ENCODE data around the gene GPC6. TPM values are rescaled to one million over a fixed set of nuclear protein-coding genes. Genes with fewer than 3 reads are reported as not detected.

Gene GPC6
- polyA plus RNA-seq, 1 of the 3 experiments (the other 2 are of a cell fraction): 6.7 TPM

GRCh38 chr13:93549326-93550005, 322.9 kb downstream of the GPC6 start:
- WGBS (ENCODE audit: low lambda C conversion rate): 89% methylated on average over 4 of the region's 4 CpGs
- H3K36me3 ChIP-seq (replicated peaks in 1 of 2; ENCODE audit: control insufficient read depth in 1 of 2, insufficient read depth in 2 of 2, low read length in 1 of 2): no peaks in the 10 kb centered on the region
- no peak overlapping the region for H3K4me2 ChIP-seq
- POLR2A ChIA-PET: no interaction called here
- H3K4me3 ChIP-seq (ENCODE audit: low read depth in 2 of 2, low read length in 1 of 2): no peak overlapping the region
- H3K79me2 ChIP-seq (ENCODE audit: insufficient read depth): no peaks in the 10 kb centered on the region
- H2AFZ ChIP-seq (ENCODE audit: low read depth): no peak overlapping the region
- no peaks in the 10 kb centered on the region for H3F3A ChIP-seq (replicated peaks; ENCODE audit: insufficient read depth)
- TF ChIP-seq RXRA (IDR thresholded peaks at IDR 0.05; ENCODE audit: borderline replicate concordance, low read depth) (no peak), FOXM1 (IDR thresholded peaks at IDR 0.05; ENCODE audit: low read depth) (no peak), YY1 (IDR thresholded peaks at IDR 0.05; ENCODE audit: low read depth) (no peak), FOSL2 (IDR thresholded peaks at IDR 0.05; ENCODE audit: borderline replicate concordance, low read depth) (no peak), MXI1 (IDR thresholded peaks at IDR 0.05; ENCODE audit: low read depth, low read length) (no peak), EP300 (IDR thresholded peaks at IDR 0.05; ENCODE audit: borderline replicate concordance in 1 of 2, low read depth in 1 of 2, low read length in 1 of 2) (no peak), RFX5 (IDR thresholded peaks at IDR 0.05; ENCODE audit: low read length) (no peak), SIN3A (IDR thresholded peaks at IDR 0.05; ENCODE audit: borderline replicate concordance, low read depth, low read length) (no peak), TEAD4 (IDR thresholded peaks at IDR 0.05; ENCODE audit: borderline replicate concordance, insufficient read depth) (no peak), TAF1 (IDR thresholded peaks at IDR 0.05; ENCODE audit: borderline replicate concordance, low read depth, low read length) (no peak), RAD21 (IDR thresholded peaks at IDR 0.05; ENCODE audit: low read length) (no peak)
- 0 out of 2 replicates have a peak, but pooled peaks cover 2% of the 10 kb centered on the region for H3K9me2 ChIP-seq
- CTCF ChIA-PET: no interaction called here
- H4K20me1 ChIP-seq (ENCODE audit: insufficient read depth): no peaks in the 10 kb centered on the region
- H3K27ac ChIP-seq (ENCODE audit: low read depth in 2 of 2, low read length in 1 of 2): no peak overlapping the region
- H3K27me3 ChIP-seq (ENCODE audit: insufficient read depth): no peaks in the 10 kb centered on the region
- H3K4me1 ChIP-seq (ENCODE audit: control insufficient read depth in 1 of 2, insufficient read depth in 2 of 2, low read depth in 1 of 2, low read length in 1 of 2): peaks cover 0 to 2% of the 10 kb centered on the region in 2 experiments; a peak in 2 of 4 replicates
- no peak overlapping the region for H3K9ac ChIP-seq
- no peak for DNase-seq
- no peaks in the 10 kb centered on the region for H3K9me3 ChIP-seq

- peaks cover 0 to 2% of the 10 kb centered on the region in 2 experiments; a peak in 2 of 4 replicates for H3K4me1 ChIP-seq (ENCODE audit: control insufficient read depth in 1 of 2, insufficient read depth in 2 of 2, low read depth in 1 of 2, low read length in 1 of 2)
- TF ChIP-seq IRF3 (IDR thresholded peaks at IDR 0.05; ENCODE audit: low read depth, low read length) (no peak), RXRA (IDR thresholded peaks at IDR 0.05; ENCODE audit: borderline replicate concordance, low read depth) (no peak), USF1 (IDR thresholded peaks at IDR 0.05; ENCODE audit: borderline replicate concordance, low read depth) (no peak), TCF12 (IDR thresholded peaks at IDR 0.05) (no peak), FOXJ3 (CRISPR knock-in tag; IDR thresholded peaks at IDR 0.05) (no peak), GATA2 (CRISPR knock-in tag; IDR thresholded peaks at IDR 0.05) (no peak)
- POLR2A ChIA-PET: no interaction called here
These were observed 323.6 kb downstream of the GPC6 start for GRCh38 chr13:93550236-93550635.

More at GRCh38 chr13:93550236-93550635, 323.6 kb downstream of the GPC6 start:
- Histone ChIP-seq H4K20me1 (ENCODE audit: insufficient read depth) (no peaks in the 10 kb centered on the region), H3K9ac (no peak overlapping the region), H3K9me2 (0 out of 2 replicates have a peak, but pooled peaks cover 2% of the 10 kb centered on the region), H2AFZ (ENCODE audit: low read depth) (no peak overlapping the region), H3K79me2 (ENCODE audit: insufficient read depth) (no peaks in the 10 kb centered on the region), H3K27ac (ENCODE audit: low read depth in 2 of 2, low read length in 1 of 2) (no peak overlapping the region), H3K4me2 (no peak overlapping the region), H3K9me3 (no peaks in the 10 kb centered on the region), H3F3A (replicated peaks; ENCODE audit: insufficient read depth) (peaks cover 6% of the 10 kb centered on the region), H3K36me3 (replicated peaks in 1 of 2; ENCODE audit: control insufficient read depth in 1 of 2, insufficient read depth in 2 of 2, low read length in 1 of 2) (no peaks in the 10 kb centered on the region), H3K4me3 (ENCODE audit: low read depth in 2 of 2, low read length in 1 of 2) (no peak overlapping the region), H3K27me3 (ENCODE audit: insufficient read depth) (no peaks in the 10 kb centered on the region)
- DNase-seq: no peak
- CTCF ChIA-PET: no interaction called here
